ENCODE measurements around the gene PCGF1.

The PCGF1 gene

GRCh38 chr2:74529357-74530238, 22.1 kb upstream of the PCGF1 start, which contains the start of the genes AUP1 and HTRA2:
Gene AUP1, minus strand, starts transcription at chr2:74529706. Its CDS starts 77 bp downstream, at chr2:74529629.
Gene HTRA2, plus strand, starts transcription at chr2:74529933. Its CDS starts 74 bp downstream, at chr2:74530007.
- peak within 1 kb of the TSS; percentile 82 for H3K4me3 ChIP-seq (ENCODE audit: low read depth, low read length)
- TF ChIP-seq, protein P1, sequence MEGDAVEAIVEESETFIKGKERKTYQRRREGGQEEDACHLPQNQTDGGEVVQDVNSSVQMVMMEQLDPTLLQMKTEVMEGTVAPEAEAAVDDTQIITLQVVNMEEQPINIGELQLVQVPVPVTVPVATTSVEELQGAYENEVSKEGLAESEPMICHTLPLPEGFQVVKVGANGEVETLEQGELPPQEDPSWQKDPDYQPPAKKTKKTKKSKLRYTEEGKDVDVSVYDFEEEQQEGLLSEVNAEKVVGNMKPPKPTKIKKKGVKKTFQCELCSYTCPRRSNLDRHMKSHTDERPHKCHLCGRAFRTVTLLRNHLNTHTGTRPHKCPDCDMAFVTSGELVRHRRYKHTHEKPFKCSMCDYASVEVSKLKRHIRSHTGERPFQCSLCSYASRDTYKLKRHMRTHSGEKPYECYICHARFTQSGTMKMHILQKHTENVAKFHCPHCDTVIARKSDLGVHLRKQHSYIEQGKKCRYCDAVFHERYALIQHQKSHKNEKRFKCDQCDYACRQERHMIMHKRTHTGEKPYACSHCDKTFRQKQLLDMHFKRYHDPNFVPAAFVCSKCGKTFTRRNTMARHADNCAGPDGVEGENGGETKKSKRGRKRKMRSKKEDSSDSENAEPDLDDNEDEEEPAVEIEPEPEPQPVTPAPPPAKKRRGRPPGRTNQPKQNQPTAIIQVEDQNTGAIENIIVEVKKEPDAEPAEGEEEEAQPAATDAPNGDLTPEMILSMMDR (IDR thresholded peaks at IDR 0.05; ENCODE audit: borderline replicate concordance, insufficient read depth, low read depth, low read length) = no peak

- TF ChIP-seq, protein P1 (IDR thresholded peaks at IDR 0.05; ENCODE audit: borderline replicate concordance, insufficient read depth, low read depth, low read length) = peak; percentile 17; the same call in 1 of the 2 replicates
- H3K4me3 ChIP-seq (ENCODE audit: low read depth, low read length) = peak overlapping the region; percentile 82
These were observed 21.3 kb upstream of the PCGF1 start for GRCh38 chr2:74528600-74529356.

DNA sequence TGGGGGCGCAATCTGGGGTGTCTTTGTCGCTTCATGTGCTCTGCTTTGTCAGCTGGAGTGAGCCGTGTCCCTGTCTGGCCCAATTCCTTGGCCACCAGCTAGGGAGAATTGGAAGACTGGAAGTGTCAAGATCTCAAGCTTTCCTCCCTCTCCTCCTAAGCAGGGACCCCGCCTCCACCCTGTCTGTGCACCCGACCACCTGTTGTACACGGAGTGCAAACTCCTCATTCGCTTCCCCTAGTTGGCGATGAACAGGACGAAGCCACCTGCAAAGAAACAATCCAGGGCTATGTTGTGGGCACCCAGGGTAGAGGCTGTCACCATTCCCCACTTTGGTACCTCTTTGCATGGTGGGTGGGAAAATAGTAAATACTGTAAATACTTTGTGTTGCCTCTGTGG, 20.2 kb upstream of the PCGF1 start:
- TF ChIP-seq, protein P1 (IDR thresholded peaks at IDR 0.05; ENCODE audit: borderline replicate concordance, insufficient read depth, low read depth, low read length) = no peak

GRCh38 chr2:74526649-74527230, 19.2 kb upstream of the PCGF1 start:
- TF ChIP-seq, protein P1 (IDR thresholded peaks at IDR 0.05; ENCODE audit: borderline replicate concordance, insufficient read depth, low read depth, low read length) = no peak
- no peak overlapping the region for H3K4me3 ChIP-seq (ENCODE audit: low read depth, low read length)

More for the DNA sequence above, 20.2 kb upstream of the PCGF1 start:
- H3K4me3 ChIP-seq (ENCODE audit: low read depth, low read length) = no peak overlapping the region

DNA sequence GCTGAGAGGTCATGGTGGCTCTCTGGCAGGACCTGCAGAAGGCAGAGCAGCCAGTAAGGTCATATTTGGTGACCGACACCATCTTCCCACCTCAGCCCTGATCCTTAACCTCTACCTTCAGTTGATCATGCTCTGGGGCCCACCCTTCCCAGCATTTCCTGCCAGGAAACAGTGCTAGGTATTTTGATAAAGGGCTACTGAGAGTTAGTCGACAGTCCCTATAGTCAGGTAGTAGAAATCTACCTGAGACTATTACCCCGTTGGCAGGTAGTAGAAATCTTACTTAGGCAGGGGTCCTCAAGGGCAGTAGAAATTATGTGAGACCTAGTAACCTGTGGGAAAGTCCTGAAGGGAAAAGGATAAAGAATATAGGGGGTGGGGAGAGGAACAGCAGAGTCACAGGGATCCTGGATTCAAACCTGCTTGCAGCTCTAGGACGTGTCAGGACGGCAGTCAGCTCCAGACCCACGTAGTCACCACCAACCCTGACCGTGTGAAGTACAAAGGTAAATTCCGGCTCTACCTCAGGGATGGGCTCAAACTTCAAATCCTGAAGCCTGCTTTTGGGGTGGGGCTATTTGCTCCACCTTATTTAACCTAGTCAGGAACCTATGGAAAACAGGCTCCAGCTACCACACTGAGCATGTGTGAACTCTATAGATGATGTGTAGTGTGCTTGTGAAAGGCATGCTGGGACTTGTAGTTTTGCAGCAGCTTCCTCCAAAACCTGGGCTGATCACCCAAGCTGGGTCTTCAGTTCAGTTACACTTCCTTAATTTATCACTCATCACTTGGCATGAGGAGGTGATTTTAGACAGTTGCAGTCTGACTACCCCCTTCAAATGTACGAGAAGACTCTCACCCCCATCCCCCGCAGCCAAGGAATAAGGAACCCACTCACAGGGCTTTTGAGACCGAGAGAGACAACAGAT, 18.5 kb upstream of the PCGF1 start, which contains the start of gene DQX1:
Gene DQX1, minus strand, starts transcription at position 515 of the 932 bp plus-strand sequence. Its CDS starts 502 bp downstream, at position 13.
- TF ChIP-seq, protein P1 (IDR thresholded peaks at IDR 0.05; ENCODE audit: borderline replicate concordance, insufficient read depth, low read depth, low read length) = no peak
- no peak within 1 kb of the TSS for H3K4me3 ChIP-seq (ENCODE audit: low read depth, low read length)
